ENCODE results near the gene MRPS7.
A peak's percentile ranks its signal among the peaks of the same experiment; 100 is the strongest.

DNA sequence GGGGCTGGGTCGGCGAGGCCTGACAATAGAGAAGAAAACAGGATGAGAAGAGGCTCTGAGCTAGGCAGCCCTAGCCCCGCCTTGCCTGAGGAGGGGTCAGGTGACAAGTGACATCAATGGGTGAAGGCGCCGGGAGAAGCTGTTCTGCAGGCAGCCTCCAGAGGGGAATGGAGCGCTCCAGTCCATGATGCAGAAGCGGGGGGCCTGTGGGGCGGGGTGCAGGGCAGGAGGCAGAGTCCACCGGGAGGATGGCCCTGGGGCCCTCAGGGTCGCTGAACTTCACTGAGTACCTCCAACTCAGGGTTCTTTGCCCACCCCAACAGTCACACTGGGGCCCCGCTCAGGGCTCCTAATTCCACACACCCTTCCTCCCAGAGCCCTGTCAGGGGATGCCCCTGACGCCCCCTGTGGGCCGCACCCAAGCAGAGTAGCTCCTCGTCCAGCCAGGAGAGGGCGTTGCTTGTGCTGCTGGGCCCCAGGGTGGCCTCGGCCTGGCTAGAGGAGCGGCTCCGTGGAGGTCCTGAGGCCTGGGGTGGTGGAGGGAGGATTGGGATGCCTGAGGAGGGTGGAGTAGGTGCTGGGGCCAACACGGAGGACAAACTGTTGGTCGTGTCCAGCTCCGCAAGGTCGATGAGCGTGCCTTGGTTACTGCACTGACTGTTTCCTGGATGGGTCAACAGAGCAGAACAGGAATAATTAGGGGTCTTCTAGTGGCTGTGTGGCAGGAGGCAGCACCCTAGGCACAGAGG lies 21.1 kb upstream of the MRPS7 start:
- TF ChIP-seq CTCF (IDR thresholded peaks at IDR 0.05) (peak in 3 of 7 experiments; percentile 9 to 23 (median 21)), POLR2A (IDR thresholded peaks at IDR 0.05) (no peak), POLR2AphosphoS5 (IDR thresholded peaks at IDR 0.05) (no peak)

All from stomach (tissue), 4 donors.